ENCODE data around the gene TNNI3K. TPM values are rescaled to one million over a fixed set of nuclear protein-coding genes. Genes with fewer than 3 reads are reported as not detected.

The TNNI3K gene
- polyA plus RNA-seq, 1 of the 3 experiments (the other 2 are of a cell fraction), result 0.31 TPM

DNA sequence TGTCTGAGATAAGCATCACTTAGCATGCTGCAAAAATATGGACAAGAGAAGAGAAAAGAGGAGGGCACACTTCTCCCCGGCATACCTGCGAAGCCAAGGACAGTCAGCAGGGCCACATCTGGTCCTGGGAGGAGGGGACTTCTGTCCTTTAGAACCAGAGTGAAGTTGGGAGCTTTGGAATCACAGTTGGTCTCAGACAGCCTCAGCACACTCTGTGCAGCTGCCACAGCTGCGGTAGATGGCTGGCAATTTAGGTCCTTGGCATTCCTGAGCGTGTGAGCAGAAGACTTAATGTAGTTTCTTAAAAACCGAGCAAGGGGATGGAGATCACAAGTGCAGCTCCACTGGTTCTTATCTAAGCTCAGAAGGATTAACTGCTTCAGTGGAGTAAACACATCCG, 244.9 kb downstream of the TNNI3K start:
- Histone ChIP-seq H2AFZ (ENCODE audit: low read depth) (no peak overlapping the region), H4K20me1 (ENCODE audit: insufficient read depth) (no peaks in the 10 kb centered on the region), H3K79me2 (ENCODE audit: insufficient read depth) (no peaks in the 10 kb centered on the region), H3K36me3 (replicated peaks in 1 of 2; ENCODE audit: control insufficient read depth in 1 of 2, insufficient read depth in 2 of 2, low read length in 1 of 2) (no peaks in the 10 kb centered on the region), H3K4me2 (no peak overlapping the region), H3K27ac (ENCODE audit: low read depth in 2 of 2, low read length in 1 of 2) (no peak overlapping the region), H3K9me3 (no peaks in the 10 kb centered on the region), H3K9me2 (no peaks in the 10 kb centered on the region), H3F3A (replicated peaks; ENCODE audit: insufficient read depth) (no peaks in the 10 kb centered on the region), H3K4me3 (ENCODE audit: low read depth in 2 of 2, low read length in 1 of 2) (no peak overlapping the region), H3K9ac (no peak overlapping the region), H3K4me1 (ENCODE audit: control insufficient read depth in 1 of 2, insufficient read depth in 2 of 2, low read depth in 1 of 2, low read length in 1 of 2) (no peaks in the 10 kb centered on the region; a peak in 1 of 4 replicates), H3K27me3 (ENCODE audit: insufficient read depth) (no peaks in the 10 kb centered on the region)
- ChIA-PET POLR2A (no interaction called here), CTCF (interaction anchor here (1.0 to 4.8 kb wide), 3 partner anchors 11 to 209 kb away, joined by 3 to 28 read pairs (median 7); no protein-coding TSS in a partner anchor)
- TF ChIP-seq USF1 (IDR thresholded peaks at IDR 0.05; ENCODE audit: borderline replicate concordance, low read depth), result no peak
- no peak for TF ChIP-seq MEF2A (IDR thresholded peaks at IDR 0.05; ENCODE audit: borderline replicate concordance, low read depth)
- no peak for TF ChIP-seq RAD21 (IDR thresholded peaks at IDR 0.05; ENCODE audit: low read length)
- TF ChIP-seq SMC3 (IDR thresholded peaks at IDR 0.05; ENCODE audit: low read depth, low read length), result no peak
- TF ChIP-seq NRF1 (IDR thresholded peaks at IDR 0.05; ENCODE audit: low read depth, low read length), result no peak
- WGBS (ENCODE audit: low lambda C conversion rate), result 47% methylated on average over 4 of the region's 6 CpGs
- no peak for DNase-seq

- H3K79me2 ChIP-seq (ENCODE audit: insufficient read depth), result no peaks in the 10 kb centered on the region
- TF ChIP-seq, protein P1, sequence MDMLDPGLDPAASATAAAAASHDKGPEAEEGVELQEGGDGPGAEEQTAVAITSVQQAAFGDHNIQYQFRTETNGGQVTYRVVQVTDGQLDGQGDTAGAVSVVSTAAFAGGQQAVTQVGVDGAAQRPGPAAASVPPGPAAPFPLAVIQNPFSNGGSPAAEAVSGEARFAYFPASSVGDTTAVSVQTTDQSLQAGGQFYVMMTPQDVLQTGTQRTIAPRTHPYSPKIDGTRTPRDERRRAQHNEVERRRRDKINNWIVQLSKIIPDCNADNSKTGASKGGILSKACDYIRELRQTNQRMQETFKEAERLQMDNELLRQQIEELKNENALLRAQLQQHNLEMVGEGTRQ (IDR thresholded peaks at IDR 0.05; ENCODE audit: borderline replicate concordance, low read depth, low read length), result no peak
- no peak for TF ChIP-seq TAF1 (IDR thresholded peaks at IDR 0.05; ENCODE audit: borderline replicate concordance, low read depth, low read length)
- H3K9me3 ChIP-seq, result no peaks in the 10 kb centered on the region
- WGBS (ENCODE audit: low lambda C conversion rate), result 82% methylated on average over 3 of the region's 3 CpGs
- H3K27me3 ChIP-seq (ENCODE audit: insufficient read depth), result no peaks in the 10 kb centered on the region
- no peak for DNase-seq
- H3K4me2 ChIP-seq, result no peak overlapping the region
- no peaks in the 10 kb centered on the region for H3F3A ChIP-seq (replicated peaks; ENCODE audit: insufficient read depth)
- CTCF ChIA-PET, result interaction anchor here (1.5 to 4.8 kb wide), 3 partner anchors 13 to 208 kb away, joined by 3 to 28 read pairs (median 18); no protein-coding TSS in a partner anchor
- no peak overlapping the region for H2AFZ ChIP-seq (ENCODE audit: low read depth)
- POLR2A ChIA-PET, result no interaction called here
- H4K20me1 ChIP-seq (ENCODE audit: insufficient read depth), result no peaks in the 10 kb centered on the region
- H3K4me3 ChIP-seq (ENCODE audit: low read depth in 2 of 2, low read length in 1 of 2), result no peak overlapping the region
- no peak overlapping the region for H3K9ac ChIP-seq
- no peak overlapping the region for H3K27ac ChIP-seq (ENCODE audit: low read depth in 2 of 2, low read length in 1 of 2)
- no peaks in the 10 kb centered on the region; a peak in 1 of 4 replicates for H3K4me1 ChIP-seq (ENCODE audit: control insufficient read depth in 1 of 2, insufficient read depth in 2 of 2, low read depth in 1 of 2, low read length in 1 of 2)
- H3K36me3 ChIP-seq (replicated peaks in 1 of 2; ENCODE audit: control insufficient read depth in 1 of 2, insufficient read depth in 2 of 2, low read length in 1 of 2), result no peaks in the 10 kb centered on the region
- H3K9me2 ChIP-seq, result no peaks in the 10 kb centered on the region
Measured at GRCh38 chr1:74481607-74482006, 246.4 kb downstream of the TNNI3K start.

DNA sequence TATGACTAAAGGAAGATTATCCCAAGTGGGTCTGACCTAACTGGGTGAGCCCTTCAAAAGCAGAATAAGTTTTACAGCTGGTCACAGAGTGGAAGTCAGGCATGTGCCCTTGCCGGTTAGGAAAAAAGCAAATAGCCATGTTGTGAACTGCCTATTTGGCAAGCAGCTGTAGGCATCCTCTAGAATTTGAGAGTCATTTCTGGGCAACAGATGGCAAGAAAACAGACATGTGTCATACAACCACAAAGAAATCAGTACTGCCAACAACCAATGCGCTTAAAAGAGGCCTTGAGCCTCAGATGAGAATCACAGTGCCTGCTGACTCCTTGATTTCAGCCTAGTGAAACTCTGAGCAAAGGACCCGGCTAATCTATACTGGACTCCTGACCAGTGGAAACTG, 250.4 kb downstream of the TNNI3K start:
- H3K36me3 ChIP-seq (replicated peaks in 1 of 2; ENCODE audit: control insufficient read depth in 1 of 2, insufficient read depth in 2 of 2, low read length in 1 of 2), result no peaks in the 10 kb centered on the region
- H3K27ac ChIP-seq (ENCODE audit: low read depth in 2 of 2, low read length in 1 of 2), result no peak overlapping the region
- CTCF ChIA-PET, result interaction anchor here (1.4 to 4.5 kb wide), 2 partner anchors 17 to 20 kb away, joined by 3 to 18 read pairs; no protein-coding TSS in a partner anchor
- H3F3A ChIP-seq (replicated peaks; ENCODE audit: insufficient read depth), result no peaks in the 10 kb centered on the region
- H4K20me1 ChIP-seq (ENCODE audit: insufficient read depth), result no peaks in the 10 kb centered on the region
- no peak overlapping the region for H3K4me2 ChIP-seq
- H3K9me2 ChIP-seq, result no peaks in the 10 kb centered on the region
- H3K9me3 ChIP-seq, result no peaks in the 10 kb centered on the region
- POLR2A ChIA-PET, result no interaction called here
- no peak overlapping the region for H3K9ac ChIP-seq
- H3K79me2 ChIP-seq (ENCODE audit: insufficient read depth), result no peaks in the 10 kb centered on the region
- no peak for DNase-seq
- H3K27me3 ChIP-seq (ENCODE audit: insufficient read depth), result no peaks in the 10 kb centered on the region
- 76% methylated on average over 3 of the region's 3 CpGs for WGBS (ENCODE audit: low lambda C conversion rate)
- no peaks in the 10 kb centered on the region for H3K4me1 ChIP-seq (ENCODE audit: control insufficient read depth in 1 of 2, insufficient read depth in 2 of 2, low read depth in 1 of 2, low read length in 1 of 2)
- H2AFZ ChIP-seq (ENCODE audit: low read depth), result no peak overlapping the region
- H3K4me3 ChIP-seq (ENCODE audit: low read depth in 2 of 2, low read length in 1 of 2), result no peak overlapping the region
- TF ChIP-seq NFIC (IDR thresholded peaks at IDR 0.05; ENCODE audit: borderline replicate concordance) (no peak), FOSL2 (IDR thresholded peaks at IDR 0.05; ENCODE audit: borderline replicate concordance, low read depth) (no peak), JUND (IDR thresholded peaks at IDR 0.05) (no peak), SIN3A (IDR thresholded peaks at IDR 0.05; ENCODE audit: borderline replicate concordance, low read depth, low read length) (no peak), ELF1 (IDR thresholded peaks at IDR 0.05) (no peak), RCOR1 (IDR thresholded peaks at IDR 0.05; ENCODE audit: low read length) (no peak), TEAD4 (IDR thresholded peaks at IDR 0.05; ENCODE audit: borderline replicate concordance, insufficient read depth) (no peak), SMC3 (IDR thresholded peaks at IDR 0.05; ENCODE audit: low read depth, low read length) (no peak), MEF2A (IDR thresholded peaks at IDR 0.05; ENCODE audit: borderline replicate concordance, low read depth) (no peak), GATA2 (CRISPR knock-in tag; IDR thresholded peaks at IDR 0.05) (no peak)
- TF ChIP-seq, protein P1 (IDR thresholded peaks at IDR 0.05; ENCODE audit: borderline replicate concordance, low read depth, low read length), result no peak
- TF ChIP-seq, protein P2, sequence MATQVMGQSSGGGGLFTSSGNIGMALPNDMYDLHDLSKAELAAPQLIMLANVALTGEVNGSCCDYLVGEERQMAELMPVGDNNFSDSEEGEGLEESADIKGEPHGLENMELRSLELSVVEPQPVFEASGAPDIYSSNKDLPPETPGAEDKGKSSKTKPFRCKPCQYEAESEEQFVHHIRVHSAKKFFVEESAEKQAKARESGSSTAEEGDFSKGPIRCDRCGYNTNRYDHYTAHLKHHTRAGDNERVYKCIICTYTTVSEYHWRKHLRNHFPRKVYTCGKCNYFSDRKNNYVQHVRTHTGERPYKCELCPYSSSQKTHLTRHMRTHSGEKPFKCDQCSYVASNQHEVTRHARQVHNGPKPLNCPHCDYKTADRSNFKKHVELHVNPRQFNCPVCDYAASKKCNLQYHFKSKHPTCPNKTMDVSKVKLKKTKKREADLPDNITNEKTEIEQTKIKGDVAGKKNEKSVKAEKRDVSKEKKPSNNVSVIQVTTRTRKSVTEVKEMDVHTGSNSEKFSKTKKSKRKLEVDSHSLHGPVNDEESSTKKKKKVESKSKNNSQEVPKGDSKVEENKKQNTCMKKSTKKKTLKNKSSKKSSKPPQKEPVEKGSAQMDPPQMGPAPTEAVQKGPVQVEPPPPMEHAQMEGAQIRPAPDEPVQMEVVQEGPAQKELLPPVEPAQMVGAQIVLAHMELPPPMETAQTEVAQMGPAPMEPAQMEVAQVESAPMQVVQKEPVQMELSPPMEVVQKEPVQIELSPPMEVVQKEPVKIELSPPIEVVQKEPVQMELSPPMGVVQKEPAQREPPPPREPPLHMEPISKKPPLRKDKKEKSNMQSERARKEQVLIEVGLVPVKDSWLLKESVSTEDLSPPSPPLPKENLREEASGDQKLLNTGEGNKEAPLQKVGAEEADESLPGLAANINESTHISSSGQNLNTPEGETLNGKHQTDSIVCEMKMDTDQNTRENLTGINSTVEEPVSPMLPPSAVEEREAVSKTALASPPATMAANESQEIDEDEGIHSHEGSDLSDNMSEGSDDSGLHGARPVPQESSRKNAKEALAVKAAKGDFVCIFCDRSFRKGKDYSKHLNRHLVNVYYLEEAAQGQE (IDR thresholded peaks at IDR 0.05; ENCODE audit: low read depth, low read length), result no peak

Measured in SK-N-SH (cell line).